GM18498 (cell line): ENCODE measurements around the gene TM9SF4.

Experiments
- ATAC-seq: cut with Tn5 transposase; IDR thresholded peaks from one replicate; pipeline ENCODE4 v1.9.1; 2021; ENCODE audit warnings: mild to moderate bottlenecking, moderate library complexity; ENCODE audit not compliant: unreplicated experiment

Gene TM9SF4, protein sequence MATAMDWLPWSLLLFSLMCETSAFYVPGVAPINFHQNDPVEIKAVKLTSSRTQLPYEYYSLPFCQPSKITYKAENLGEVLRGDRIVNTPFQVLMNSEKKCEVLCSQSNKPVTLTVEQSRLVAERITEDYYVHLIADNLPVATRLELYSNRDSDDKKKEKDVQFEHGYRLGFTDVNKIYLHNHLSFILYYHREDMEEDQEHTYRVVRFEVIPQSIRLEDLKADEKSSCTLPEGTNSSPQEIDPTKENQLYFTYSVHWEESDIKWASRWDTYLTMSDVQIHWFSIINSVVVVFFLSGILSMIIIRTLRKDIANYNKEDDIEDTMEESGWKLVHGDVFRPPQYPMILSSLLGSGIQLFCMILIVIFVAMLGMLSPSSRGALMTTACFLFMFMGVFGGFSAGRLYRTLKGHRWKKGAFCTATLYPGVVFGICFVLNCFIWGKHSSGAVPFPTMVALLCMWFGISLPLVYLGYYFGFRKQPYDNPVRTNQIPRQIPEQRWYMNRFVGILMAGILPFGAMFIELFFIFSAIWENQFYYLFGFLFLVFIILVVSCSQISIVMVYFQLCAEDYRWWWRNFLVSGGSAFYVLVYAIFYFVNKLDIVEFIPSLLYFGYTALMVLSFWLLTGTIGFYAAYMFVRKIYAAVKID

DNA sequence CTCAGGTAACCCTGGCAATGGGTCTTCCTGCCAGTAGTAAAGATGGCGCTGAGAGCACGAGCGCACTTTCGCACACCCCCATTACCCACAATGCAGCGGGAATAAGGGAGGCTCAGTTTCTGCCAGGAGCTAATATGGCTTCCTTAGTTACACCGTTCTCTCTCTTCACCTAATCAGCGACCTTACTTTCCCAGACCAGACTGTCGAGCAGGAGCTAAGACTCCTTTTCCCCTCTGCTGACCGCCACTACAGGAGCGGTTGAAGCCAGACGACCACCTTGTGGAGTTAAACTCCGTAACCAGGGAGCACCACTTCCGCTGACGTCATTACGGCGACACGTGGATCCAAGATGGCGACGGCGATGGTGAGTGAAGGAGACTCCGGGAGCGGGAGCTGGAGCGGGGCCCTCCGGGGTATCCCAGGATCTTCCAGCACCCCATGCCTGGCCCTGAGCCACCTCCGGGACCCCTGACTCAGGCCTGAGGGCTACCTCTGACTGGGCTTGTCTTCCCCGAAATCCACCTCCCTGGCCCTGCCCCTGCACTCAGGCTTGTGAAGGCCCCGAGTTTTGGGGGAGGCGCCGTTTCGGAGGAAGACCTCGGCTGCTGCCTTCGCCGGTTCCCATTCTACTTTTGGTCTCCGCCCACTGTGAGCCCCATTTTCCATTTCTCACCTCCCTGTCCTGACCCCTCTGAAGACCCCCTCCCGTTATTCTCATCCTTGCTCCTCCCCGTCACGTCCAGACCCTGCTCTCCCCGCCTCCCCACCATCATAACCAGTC lies at the start of gene TM9SF4:
Gene TM9SF4 (plus strand): TSS at position 323 of the 781 bp plus-strand sequence. CDS start 27 bp downstream, at position 350.
- peak; percentile 87 for ATAC-seq

DNA sequence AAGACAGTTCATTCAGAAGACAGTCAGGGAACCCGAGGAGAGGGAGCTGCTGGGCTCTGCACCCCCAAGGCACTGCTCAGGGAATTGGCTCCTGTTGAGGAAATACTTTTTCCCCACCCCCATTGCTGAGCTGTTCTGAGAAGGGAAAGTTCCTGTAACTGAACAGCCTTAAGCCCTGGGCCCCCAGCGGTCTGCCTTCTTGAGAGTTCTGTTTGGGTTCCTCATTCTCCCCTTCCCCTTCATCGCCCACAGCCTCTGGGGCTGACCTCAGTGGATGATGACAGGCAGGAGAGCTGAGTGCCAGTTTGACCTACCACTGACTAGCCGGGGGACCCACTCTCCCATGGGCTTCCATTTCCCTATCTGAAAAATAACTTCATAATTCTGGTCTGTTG lies 46.7 kb upstream of the TM9SF4 start:
- ATAC-seq: no peak

GRCh38 chr20:32063695-32064094 lies 45.8 kb upstream of the TM9SF4 start:
- ATAC-seq: no peak

GRCh38 chr20:32064667-32065066 lies 44.8 kb upstream of the TM9SF4 start:
- no peak for ATAC-seq

DNA sequence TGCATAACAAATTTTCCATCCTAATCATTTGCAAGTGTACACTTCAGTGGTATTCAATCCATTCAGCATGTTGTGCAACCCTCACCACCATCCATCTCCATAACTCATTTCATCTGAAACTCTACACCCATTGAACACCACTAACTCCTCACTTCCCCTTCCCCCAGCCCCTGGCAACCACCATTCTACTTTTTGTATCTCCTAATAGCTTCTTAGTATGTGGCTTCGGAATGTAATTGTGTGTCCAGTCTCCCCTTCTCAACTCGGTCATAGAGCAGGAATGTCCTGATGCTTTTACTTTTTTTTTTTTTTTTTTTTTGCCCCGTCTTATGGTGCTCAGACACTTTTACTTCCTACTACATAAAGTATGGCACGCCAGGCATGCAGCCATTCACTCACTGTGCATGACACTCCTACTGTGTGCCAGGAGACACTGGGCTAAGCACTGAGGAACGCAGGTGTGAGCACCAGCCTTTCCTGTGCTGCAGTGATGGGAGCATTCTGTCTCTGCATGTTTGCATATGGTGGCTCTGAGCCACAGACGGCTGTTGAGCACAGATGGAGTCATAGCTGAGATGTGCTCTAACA lies 42.2 kb upstream of the TM9SF4 start:
- no peak for ATAC-seq

GRCh38 chr20:32068174-32068573 lies 41.3 kb upstream of the TM9SF4 start:
- no peak for ATAC-seq

DNA sequence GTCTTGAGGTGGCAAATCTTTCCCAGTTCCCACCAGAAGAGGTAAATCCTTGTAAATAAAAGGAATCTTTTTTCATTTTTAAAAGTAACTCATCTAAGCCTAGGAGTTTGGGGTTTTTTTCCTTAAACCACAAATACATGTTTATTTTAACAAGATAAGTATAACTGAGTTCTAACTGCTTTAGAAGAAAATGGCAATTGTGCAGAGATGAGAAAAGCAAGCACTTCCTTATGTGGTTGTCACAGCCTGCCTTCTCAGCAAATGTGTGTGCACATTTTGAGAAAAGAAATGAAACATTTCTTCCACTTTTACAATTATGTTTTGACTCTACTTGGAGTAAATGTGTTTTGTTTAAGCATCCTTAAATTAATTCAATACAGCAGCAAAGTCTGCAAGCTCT lies 39.8 kb upstream of the TM9SF4 start:
- no peak for ATAC-seq

DNA sequence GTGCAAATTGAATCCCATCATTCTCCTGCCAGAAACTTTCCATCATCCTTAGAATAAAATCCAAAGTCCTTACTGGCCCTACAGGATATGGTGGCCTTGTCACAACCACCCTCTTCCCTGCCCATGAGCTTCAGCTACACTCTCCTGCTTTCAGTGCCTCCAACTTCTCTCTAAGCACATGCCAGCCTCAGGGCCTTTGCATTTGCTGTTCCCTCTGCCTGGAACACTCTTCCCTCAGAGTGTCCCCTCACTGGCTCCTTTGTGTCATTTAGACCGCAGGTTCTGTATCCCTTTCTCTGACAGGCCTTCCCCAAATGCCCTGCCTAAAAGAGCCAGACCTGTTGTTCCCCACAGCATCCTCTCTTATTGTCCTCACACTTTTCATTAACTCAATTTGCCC lies 39.2 kb upstream of the TM9SF4 start:
- ATAC-seq: no peak

DNA sequence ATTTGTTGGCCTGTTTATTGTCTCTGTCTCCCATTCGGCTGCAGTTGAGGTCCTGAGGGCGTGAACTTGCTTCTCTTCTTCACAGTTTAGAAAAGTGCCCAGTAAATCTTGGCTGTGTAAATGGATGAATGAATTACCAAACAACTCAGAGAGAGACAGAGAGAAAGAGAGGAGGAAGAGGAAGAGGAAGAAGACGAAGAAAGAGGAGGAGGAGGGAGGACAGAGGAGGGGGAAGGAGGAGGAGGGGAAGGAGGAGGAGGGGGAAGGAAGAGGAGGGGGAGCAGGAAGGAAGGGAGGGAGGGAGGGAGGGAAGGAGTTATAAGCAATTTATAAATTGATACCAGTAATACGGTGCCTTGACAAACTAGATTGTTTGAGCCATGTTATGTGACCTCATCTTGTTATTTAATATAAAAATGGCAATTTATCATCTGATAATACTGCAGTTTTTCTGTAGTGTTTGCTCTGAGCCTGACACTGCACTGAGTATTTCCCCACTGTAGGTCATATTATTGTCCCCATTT lies 38.8 kb upstream of the TM9SF4 start:
- ATAC-seq: no peak

DNA sequence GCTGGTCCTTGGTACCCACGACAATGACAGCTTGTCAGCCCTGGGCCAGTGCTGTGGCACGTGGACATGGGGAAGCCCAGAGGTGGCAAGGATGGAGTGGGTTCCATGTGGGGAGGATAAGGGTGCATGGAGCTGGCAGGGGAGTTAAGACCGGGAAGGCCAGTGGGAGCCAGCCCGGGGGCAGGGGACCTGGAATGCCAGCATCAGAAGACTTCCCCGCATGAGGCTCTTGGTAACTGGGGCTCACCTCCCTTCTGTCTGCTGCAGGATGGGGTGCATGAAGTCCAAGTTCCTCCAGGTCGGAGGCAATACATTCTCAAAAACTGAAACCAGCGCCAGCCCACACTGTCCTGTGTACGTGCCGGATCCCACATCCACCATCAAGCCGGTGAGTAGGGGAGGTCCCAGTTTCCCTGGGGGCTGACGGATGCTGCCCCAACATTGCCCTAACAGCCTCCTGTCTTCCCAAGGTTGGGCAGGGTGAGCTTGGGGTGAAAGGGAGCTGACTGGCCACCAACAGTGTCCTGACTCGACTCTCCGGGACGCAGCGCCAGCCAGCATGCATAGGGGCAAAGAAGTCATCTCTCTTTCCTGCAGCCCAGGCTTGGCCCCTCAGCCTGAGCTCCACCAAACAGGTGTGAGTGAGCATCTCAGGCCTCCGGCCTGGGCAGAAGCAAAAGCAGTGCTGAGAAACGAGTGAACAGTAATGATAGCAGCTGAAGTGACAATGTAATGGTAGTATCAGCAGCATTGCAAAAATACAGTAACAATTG lies 37.9 kb upstream of the TM9SF4 start:
- ATAC-seq: no peak

DNA sequence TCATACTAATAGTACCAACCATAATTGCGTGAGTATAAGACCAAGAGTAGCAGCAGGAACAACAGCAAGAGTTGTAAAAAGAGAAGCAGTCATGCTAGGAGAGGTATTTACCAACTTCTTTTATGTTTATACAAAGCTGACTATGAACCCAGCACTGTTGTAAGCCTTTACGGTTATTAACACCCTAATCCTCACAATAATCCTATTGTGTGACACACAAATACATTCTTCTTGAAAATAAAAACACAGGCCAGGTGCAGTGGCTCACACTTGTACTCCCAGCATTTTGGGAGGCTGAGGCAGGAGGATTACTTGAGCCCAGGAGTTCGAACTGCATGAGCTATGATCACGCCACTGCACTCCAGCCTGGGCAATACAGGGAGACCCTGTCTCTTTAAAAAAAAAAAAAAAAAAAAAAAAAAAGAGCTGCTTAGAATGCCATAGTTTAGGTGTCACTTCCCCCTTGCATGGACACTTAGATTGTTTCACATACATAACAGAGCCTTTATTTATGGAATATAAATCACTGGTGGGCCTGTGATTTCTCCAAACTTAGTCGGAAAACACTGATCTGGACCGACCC lies 37.3 kb upstream of the TM9SF4 start:
- no peak for ATAC-seq

- no peak for ATAC-seq
These were observed 34.0 kb upstream of the TM9SF4 start for GRCh38 chr20:32075534-32075933.

GRCh38 chr20:32077190-32077589 lies 32.3 kb upstream of the TM9SF4 start:
- ATAC-seq: no peak

DNA sequence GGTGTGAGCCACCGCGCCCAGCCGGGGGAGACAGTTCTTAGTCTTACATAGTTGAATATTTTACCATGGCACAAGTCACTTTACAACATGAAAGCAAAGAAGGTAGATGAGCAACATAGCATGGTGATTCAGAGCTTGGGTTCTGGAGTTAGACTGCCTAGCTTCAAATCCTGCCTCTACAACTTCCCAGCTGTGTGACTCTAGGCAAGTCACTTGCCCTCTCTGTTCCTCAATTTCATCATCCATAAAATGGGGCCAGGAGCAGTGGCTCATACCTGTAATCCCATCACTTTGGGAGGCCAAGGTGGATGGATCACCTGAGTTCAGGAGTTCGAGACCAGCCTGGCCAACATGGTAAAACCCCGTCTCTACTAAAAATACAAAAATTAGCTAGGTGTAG lies 31.2 kb upstream of the TM9SF4 start:
- ATAC-seq: no peak

GRCh38 chr20:32078791-32079190 lies 30.7 kb upstream of the TM9SF4 start:
- ATAC-seq: no peak

GRCh38 chr20:32079655-32080109 lies 29.8 kb upstream of the TM9SF4 start:
- no peak for ATAC-seq

DNA sequence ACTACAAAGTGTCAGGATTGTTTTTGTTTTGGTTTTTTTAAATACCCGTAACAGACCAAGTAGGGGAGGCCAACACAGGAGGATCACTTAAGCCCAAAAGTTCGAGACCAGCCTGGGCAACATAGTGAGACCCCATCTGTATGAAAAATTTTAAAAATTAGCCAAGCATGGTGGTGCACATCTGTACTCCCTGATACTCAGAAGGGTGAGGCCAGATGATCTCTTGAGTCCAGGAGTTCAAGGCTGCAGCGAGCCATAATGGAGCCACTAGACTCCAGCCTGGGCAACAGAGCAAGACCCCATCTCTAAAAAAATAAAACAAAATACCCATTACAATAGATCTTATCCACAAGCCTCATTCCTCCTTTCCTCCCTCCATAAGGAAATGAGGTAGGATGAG lies 28.7 kb upstream of the TM9SF4 start:
- ATAC-seq: no peak

GRCh38 chr20:32083469-32083868 lies 26.0 kb upstream of the TM9SF4 start:
- ATAC-seq: no peak

DNA sequence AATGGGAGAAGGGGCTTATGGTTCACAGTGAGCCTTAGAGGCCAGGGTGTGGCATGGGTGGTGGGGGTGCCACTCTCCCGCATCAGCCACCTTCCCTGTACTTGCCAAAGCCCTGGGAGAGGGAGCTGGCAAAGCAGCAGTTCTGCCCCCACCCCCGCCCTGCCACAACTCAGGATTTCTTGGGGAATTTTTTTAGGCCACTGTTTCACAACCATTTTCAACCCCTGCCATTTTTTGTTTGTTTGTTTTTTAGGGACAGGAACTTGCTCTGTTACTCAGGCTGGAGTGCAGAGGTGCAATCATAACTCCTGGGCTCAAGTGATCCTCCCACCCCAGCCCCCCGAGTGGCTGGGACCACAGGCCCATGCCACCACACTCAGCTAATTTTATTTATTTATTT lies 22.4 kb upstream of the TM9SF4 start:
- ATAC-seq: no peak

DNA sequence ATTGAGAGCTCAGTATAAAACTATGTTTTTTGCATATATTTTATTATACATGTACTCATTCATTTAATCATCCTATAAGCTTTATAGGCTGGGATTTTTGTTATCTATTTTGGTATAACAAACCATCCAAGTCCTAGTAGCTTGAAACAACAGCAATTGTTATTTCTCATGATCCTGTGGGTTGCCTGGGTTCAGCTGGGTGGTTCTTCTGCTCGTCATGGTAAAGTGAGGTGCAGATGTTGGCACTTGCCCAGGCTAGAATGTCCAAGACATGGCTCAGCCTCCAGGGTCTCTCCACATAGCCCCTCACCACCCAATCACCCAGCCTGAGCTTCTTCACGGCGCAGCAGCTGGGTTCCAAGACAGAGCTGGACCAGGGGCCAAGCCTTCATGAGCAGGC lies 20.8 kb upstream of the TM9SF4 start:
- no peak for ATAC-seq
